Measurements from ENCODE around the gene ACADVL.
"Not testable (repeated sequence)": the region's sequence is repeated elsewhere in the genome, so short reads cannot be mapped to it uniquely, and the experiment has no call there.

ACADVL gene

DNA sequence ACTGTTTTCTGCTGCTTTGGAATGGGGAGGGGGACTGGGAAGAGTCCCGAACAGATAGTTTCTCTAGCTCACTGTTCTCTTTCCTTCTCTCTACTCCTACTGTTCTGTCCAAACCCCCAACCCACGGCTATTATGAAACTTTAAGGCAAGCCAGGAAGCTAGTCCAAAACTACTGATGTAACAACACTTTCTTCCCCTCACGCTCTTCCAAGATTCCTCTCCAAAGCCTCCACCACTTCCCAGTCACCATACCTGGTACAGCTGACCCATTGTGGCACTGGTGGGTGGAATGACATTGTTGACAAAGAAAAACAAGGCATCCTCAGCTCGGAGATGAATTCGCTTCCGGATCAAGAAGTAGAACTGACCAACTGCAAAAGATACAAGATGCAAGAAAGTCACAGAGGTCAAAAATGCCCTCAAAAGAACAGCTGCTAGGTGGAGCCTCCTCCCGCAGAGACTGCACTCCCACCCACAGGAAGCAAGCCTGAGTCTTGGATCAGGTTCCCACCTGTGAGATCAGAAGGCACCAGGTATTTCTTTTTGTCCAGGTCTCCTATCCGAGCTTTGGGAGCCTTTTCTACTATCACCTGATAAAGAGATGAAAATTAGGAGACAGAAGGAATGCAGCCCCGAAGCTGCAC is 21.5 kb downstream of the ACADVL start:
- Histone ChIP-seq H3K36me3 (ENCODE audit: control insufficient read depth, low read depth, low read length) (peaks cover 34% of the 10 kb centered on the region), H3K27ac (ENCODE audit: low read length) (peak overlapping the region; percentile 3), H3K9ac (ENCODE audit: low read length) (peak overlapping the region; percentile 71), H3K27me3 (ENCODE audit: control insufficient read depth, insufficient read depth, low read length) (no peaks in the 10 kb centered on the region), H3K4me1 (ENCODE audit: control insufficient read depth, low read depth, low read length) (peaks cover 12% of the 10 kb centered on the region), H3K4me3 (ENCODE audit: low read length) (peak overlapping the region; percentile 86), H3K9me3 (ENCODE audit: control insufficient read depth, low read depth, low read length) (no peaks in the 10 kb centered on the region)

- peak within 1 kb of the TSS; percentile 71 for H3K9ac ChIP-seq (ENCODE audit: low read length)
- no peaks in the 10 kb centered on the region for H3K9me3 ChIP-seq (ENCODE audit: control insufficient read depth, low read depth, low read length)
- H3K36me3 ChIP-seq (ENCODE audit: control insufficient read depth, low read depth, low read length): peaks cover 31% of the 10 kb centered on the region
- H3K27ac ChIP-seq (ENCODE audit: low read length): peak within 1 kb of the TSS; percentile 83
- peak within 1 kb of the TSS; percentile 86 for H3K4me3 ChIP-seq (ENCODE audit: low read length)
- H3K4me1 ChIP-seq (ENCODE audit: control insufficient read depth, low read depth, low read length): peaks cover 12% of the 10 kb centered on the region
- H3K27me3 ChIP-seq (ENCODE audit: control insufficient read depth, insufficient read depth, low read length): no peaks in the 10 kb centered on the region
These were observed 22.3 kb downstream of the ACADVL start, which contains the start of gene GABARAP for GRCh38 chr17:7241783-7242716. Gene GABARAP (minus strand): TSS chr17:7242449. CDS start chr17:7242330, 119 bp downstream.

- H3K36me3 ChIP-seq (ENCODE audit: control insufficient read depth, low read depth, low read length): peaks cover 29% of the 10 kb centered on the region
- peaks cover 7% of the 10 kb centered on the region for H3K4me1 ChIP-seq (ENCODE audit: control insufficient read depth, low read depth, low read length)
- no peaks in the 10 kb centered on the region for H3K9me3 ChIP-seq (ENCODE audit: control insufficient read depth, low read depth, low read length)
- H3K4me3 ChIP-seq (ENCODE audit: low read length): peak overlapping the region; percentile 86
- peak overlapping the region; percentile 71 for H3K9ac ChIP-seq (ENCODE audit: low read length)
- H3K27ac ChIP-seq (ENCODE audit: low read length): peak overlapping the region; percentile 83
- H3K27me3 ChIP-seq (ENCODE audit: control insufficient read depth, insufficient read depth, low read length): no peaks in the 10 kb centered on the region
These were observed 23.1 kb downstream of the ACADVL start for GRCh38 chr17:7242717-7243452.

GRCh38 chr17:7243453-7243729 is 23.7 kb downstream of the ACADVL start:
- no peaks in the 10 kb centered on the region for H3K27me3 ChIP-seq (ENCODE audit: control insufficient read depth, insufficient read depth, low read length)

DNA sequence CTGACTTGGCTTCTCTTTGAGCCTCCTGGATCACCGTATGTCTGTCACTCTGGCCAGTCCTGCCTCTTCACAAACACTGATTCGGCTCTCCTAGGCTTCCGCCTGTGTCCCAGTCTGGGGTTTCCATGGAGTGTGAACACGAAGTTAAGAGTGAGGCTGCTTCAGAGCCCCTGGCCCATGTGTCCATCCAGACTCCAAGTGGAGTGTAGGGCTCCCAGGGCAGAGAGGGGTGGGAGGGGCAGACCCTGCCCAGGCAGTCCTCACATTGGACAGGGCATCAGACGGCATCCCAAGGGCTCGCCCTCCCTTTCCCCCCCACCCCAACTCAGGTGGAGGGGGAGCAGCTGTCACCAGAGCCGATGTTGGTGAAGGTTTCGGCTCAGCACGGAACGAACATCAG is 24.1 kb downstream of the ACADVL start:
- H3K36me3 ChIP-seq (ENCODE audit: control insufficient read depth, low read depth, low read length): peaks cover 29% of the 10 kb centered on the region
- not testable (repeated sequence) for H3K27me3 ChIP-seq (ENCODE audit: control insufficient read depth, insufficient read depth, low read length); H3K9ac ChIP-seq (ENCODE audit: low read length); H3K27ac ChIP-seq (ENCODE audit: low read length); H3K9me3 ChIP-seq (ENCODE audit: control insufficient read depth, low read depth, low read length); H3K4me3 ChIP-seq (ENCODE audit: low read length); H3K4me1 ChIP-seq (ENCODE audit: control insufficient read depth, low read depth, low read length)

More at GRCh38 chr17:7243453-7243729, 23.7 kb downstream of the ACADVL start:
- peak overlapping the region; percentile 71 for H3K9ac ChIP-seq (ENCODE audit: low read length)
- peaks cover 29% of the 10 kb centered on the region for H3K36me3 ChIP-seq (ENCODE audit: control insufficient read depth, low read depth, low read length)
- H3K9me3 ChIP-seq (ENCODE audit: control insufficient read depth, low read depth, low read length): no peaks in the 10 kb centered on the region
- peaks cover 7% of the 10 kb centered on the region for H3K4me1 ChIP-seq (ENCODE audit: control insufficient read depth, low read depth, low read length)
- no peak overlapping the region for H3K27ac ChIP-seq (ENCODE audit: low read length)
- H3K4me3 ChIP-seq (ENCODE audit: low read length): peak overlapping the region; percentile 86

DNA sequence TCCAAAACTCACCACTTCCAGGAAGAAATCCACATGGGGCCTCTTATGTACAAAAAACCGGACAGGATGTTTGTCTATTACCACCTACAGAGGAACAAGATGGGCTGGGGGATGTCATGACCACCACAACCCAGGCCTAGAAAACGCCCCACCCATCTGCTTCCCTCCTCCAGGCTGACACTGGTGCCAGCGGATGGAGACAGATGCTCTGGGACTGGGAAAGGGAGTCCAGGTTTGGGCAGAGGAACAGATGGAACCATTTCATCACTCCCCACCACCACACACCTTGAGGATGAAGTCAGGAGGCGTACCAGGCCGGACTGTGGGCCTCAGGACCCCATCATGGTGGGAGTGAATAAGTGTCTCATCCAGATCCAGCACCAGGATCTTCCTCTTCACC is 27.0 kb downstream of the ACADVL start:
- H3K9ac ChIP-seq (ENCODE audit: low read length): no peak overlapping the region
- no peak overlapping the region for H3K4me3 ChIP-seq (ENCODE audit: low read length)
- H3K27me3 ChIP-seq (ENCODE audit: control insufficient read depth, insufficient read depth, low read length): no peaks in the 10 kb centered on the region
- H3K27ac ChIP-seq (ENCODE audit: low read length): no peak overlapping the region
- H3K4me1 ChIP-seq (ENCODE audit: control insufficient read depth, low read depth, low read length): peaks cover 7% of the 10 kb centered on the region
- H3K9me3 ChIP-seq (ENCODE audit: control insufficient read depth, low read depth, low read length): no peaks in the 10 kb centered on the region
- peaks cover 22% of the 10 kb centered on the region for H3K36me3 ChIP-seq (ENCODE audit: control insufficient read depth, low read depth, low read length)

- Histone ChIP-seq H3K9ac (ENCODE audit: low read length) (no peak overlapping the region), H3K27me3 (ENCODE audit: control insufficient read depth, insufficient read depth, low read length) (no peaks in the 10 kb centered on the region), H3K4me1 (ENCODE audit: control insufficient read depth, low read depth, low read length) (peaks cover 12% of the 10 kb centered on the region), H3K36me3 (ENCODE audit: control insufficient read depth, low read depth, low read length) (peaks cover 22% of the 10 kb centered on the region), H3K9me3 (ENCODE audit: control insufficient read depth, low read depth, low read length) (no peaks in the 10 kb centered on the region), H3K27ac (ENCODE audit: low read length) (no peak overlapping the region), H3K4me3 (ENCODE audit: low read length) (no peak overlapping the region)
These were observed 29.1 kb downstream of the ACADVL start for GRCh38 chr17:7248796-7249195.

DNA sequence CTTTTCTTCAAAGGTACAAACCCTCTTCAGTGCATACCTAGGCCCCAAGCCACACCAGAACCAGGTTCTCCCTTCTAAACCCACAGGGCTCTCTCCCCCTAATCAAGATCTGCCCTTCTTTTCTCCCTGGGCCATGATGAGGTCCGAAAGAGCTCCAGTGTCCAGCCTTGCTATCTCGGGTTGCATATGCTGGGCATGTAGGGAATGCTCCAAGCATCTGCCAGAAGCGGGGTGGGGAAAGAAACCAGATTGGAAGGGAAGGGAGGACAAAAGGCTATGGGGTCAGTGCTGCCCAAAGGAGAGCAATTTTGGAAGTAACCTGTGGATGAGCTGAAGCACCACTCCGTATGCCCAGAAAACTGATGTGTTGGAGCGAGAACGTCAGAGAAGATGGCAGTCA is 29.5 kb downstream of the ACADVL start:
- H3K27ac ChIP-seq (ENCODE audit: low read length): no peak overlapping the region
- no peak overlapping the region for H3K9ac ChIP-seq (ENCODE audit: low read length)
- peaks cover 22% of the 10 kb centered on the region for H3K36me3 ChIP-seq (ENCODE audit: control insufficient read depth, low read depth, low read length)
- no peaks in the 10 kb centered on the region for H3K27me3 ChIP-seq (ENCODE audit: control insufficient read depth, insufficient read depth, low read length)
- peaks cover 12% of the 10 kb centered on the region for H3K4me1 ChIP-seq (ENCODE audit: control insufficient read depth, low read depth, low read length)
- no peaks in the 10 kb centered on the region for H3K9me3 ChIP-seq (ENCODE audit: control insufficient read depth, low read depth, low read length)
- H3K4me3 ChIP-seq (ENCODE audit: low read length): no peak overlapping the region

DNA sequence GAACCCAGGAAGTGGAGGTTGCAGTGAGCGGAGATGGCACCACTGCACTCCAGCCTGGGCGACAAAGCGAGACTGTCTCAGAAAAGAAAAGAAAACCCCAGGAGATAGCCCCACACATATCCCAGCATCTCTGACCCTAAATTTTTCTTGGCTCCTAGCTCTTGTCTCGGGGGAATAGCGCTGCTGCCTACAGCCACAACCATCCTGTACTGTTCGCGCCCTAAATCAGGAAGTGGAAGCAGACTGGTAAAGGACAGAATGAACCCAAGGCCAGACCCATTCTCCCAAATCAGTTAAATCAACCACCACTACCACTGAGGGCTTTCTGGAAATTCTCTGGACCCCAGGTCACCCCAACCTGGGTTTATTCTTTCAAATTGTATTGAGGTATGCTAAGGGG is 30.1 kb downstream of the ACADVL start:
- Histone ChIP-seq H3K9me3 (ENCODE audit: control insufficient read depth, low read depth, low read length) (no peaks in the 10 kb centered on the region), H3K27ac (ENCODE audit: low read length) (no peak overlapping the region), H3K4me3 (ENCODE audit: low read length) (peak overlapping the region; percentile 94)

GRCh38 chr17:7250695-7251627 is 31.2 kb downstream of the ACADVL start:
- H3K9me3 ChIP-seq (ENCODE audit: control insufficient read depth, low read depth, low read length): no peaks in the 10 kb centered on the region
- H3K36me3 ChIP-seq (ENCODE audit: control insufficient read depth, low read depth, low read length): peaks cover 21% of the 10 kb centered on the region
- peak overlapping the region; percentile 59 for H3K27ac ChIP-seq (ENCODE audit: low read length)
- peak overlapping the region; percentile 94 for H3K4me3 ChIP-seq (ENCODE audit: low read length)
- H3K9ac ChIP-seq (ENCODE audit: low read length): peak overlapping the region; percentile 92
- H3K27me3 ChIP-seq (ENCODE audit: control insufficient read depth, insufficient read depth, low read length): no peaks in the 10 kb centered on the region
- H3K4me1 ChIP-seq (ENCODE audit: control insufficient read depth, low read depth, low read length): peaks cover 12% of the 10 kb centered on the region

More for the DNA sequence above, 30.1 kb downstream of the ACADVL start:
- Histone ChIP-seq H3K36me3 (ENCODE audit: control insufficient read depth, low read depth, low read length) (peaks cover 23% of the 10 kb centered on the region), H3K4me1 (ENCODE audit: control insufficient read depth, low read depth, low read length) (peaks cover 12% of the 10 kb centered on the region), H3K27me3 (ENCODE audit: control insufficient read depth, insufficient read depth, low read length) (no peaks in the 10 kb centered on the region), H3K9ac (ENCODE audit: low read length) (no peak overlapping the region)

Data from iPS-18a (cell line).